Kidney tubule cell (primary cell): ENCODE data around the gene SPTBN4.

Source experiments
- DNase-seq: peaks from one replicate; pipeline ENCODE4 v3.0.0-alpha.2; 2018; ENCODE audit warnings: low spot score

The SPTBN4 gene

DNA sequence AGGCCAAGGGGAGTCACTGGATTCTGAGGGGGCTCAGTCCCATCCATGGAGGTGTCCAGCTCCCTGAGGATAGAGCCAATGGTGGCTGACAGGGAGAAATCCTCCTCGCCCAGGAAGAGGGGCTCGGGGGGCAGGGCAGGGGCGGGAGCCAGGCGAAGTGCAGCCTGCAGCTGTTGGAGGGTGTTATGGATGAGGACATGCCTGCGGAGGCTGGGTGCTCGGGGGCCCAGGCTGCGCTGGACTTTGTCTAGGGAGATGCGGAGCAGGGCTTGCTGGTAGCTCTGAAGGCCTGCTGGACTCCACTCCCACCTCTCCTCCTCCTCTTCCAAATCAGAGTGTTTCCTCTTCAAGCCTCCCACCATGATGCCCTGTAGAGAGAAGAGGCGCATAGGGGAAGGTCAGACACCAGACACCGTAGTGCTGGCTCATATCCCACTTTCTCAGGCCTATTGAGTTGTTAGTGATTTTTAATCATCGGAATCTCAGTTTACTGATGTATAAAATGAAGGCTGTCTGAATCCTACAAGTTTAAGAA is 25.0 kb upstream of the SPTBN4 start:
- no peak for DNase-seq

- no peak for DNase-seq
Measured at GRCh38 chr19:40442328-40443130, 24.3 kb upstream of the SPTBN4 start.

DNA sequence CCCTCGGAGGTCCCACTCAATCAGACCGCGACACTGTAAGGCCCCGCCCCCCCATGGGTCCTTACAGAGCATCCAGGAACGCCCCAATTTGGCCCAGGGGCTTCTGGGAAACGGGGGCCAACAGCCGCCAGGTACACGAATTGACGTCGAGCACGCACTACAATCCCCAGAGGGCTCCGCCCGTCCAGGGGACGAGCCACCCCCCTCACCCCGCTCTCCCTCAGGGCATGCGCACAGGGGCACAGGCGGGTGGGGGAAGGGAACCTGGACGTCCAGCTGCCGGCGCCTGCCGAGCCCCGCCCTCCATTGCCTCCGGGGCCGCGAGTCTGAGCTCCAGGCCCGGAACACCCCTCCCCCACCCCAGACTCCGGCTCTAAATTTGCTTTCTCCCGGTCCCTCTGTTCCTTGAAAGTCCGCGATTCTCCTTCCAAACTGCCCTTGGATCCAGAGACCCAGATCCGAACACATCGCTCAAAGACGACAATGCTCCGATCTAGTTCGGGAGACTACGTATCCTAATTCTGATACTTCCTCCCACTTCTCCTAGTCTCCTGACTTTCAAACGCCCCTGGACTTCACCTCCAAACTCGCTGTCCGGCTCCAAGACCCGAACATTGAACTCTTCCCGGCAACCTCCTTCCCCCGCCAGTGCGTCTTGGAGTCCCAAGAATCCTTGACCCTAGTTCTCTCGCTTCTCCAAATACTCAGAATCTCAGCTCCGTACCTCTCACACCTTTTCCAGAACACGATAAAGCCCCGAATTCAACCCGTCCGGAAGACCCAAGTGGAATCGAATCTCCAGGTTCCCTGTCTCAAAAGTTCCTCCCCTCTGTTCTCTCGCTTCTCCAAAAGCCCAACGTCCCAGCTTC is 23.4 kb upstream of the SPTBN4 start:
- DNase-seq, result peak; percentile 100

DNA sequence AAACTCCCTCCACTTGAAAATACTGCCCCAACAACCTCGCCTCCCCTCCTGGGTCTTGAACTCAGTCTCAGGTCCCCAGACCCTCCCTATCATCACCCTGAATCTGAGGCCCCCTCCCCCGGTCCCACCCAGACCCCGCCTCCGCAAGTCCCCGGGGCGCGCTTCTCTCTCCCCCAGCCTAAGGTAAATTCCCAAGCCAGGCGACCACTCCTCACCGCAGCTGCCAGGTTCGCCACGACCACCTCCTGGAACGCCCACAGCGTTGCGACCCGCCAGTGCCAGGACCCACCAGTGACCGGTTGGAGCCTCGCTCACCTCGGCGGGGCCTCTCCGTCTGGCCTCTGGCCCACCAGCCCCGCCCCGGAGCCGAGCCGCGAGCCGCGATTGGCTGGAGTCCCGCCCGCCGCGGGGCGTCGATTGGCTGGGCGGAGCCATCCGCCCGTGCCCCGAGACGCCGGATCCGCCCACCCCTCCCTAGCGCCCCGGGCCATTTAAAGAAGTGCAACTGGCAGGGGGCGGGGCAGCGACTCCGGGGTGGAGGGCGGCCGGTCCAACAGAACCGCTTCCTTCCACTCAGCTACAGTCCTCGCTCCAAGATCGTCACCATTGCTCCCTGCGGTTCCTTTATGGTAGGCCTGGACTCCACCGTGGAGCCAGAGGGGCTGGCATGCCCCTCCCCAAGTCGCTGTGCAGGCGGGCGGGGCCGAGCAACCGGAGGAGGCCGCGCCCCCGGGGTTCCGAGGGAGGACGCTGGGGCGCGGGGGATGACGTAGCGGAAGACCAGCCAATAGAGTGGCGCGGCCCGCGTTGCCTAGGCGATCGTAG is 22.6 kb upstream of the SPTBN4 start, which contains the start of gene SERTAD3:
Gene SERTAD3 (minus strand): TSS at position 336 of the 825 bp plus-strand sequence. CDS start 2,255 bp downstream, outside the sequence.
- DNase-seq, result peak; percentile 94

- no peak for DNase-seq
Measured at GRCh38 chr19:40444825-40445312, 21.9 kb upstream of the SPTBN4 start.

- peak; percentile 55 for DNase-seq
Measured at GRCh38 chr19:40445780-40446262, 21.0 kb upstream of the SPTBN4 start.

DNA sequence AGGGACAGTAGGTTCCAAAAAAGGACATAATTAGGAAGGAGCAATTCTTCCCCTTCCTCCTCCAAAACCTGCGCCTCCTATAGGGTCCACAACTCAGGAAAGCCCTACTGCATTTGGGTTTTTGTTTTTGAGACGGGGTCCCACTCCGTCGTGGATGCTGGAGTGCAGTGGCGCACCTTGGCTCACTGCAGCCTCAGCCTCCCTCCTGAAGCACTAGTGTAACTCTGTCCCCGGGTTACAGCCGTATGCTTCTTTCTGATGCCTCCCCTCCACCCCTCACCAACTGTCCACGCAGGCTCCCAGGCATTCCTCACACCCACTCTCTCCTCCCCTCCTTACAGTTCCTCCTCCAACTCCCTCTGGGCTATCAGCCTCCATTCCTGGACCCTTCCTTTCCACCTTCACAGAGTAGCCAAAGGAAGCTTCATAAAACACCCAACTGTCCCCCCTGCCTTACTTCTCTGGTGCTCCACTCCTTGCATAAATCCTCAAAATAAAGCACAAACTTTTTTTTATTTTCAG is 20.5 kb upstream of the SPTBN4 start:
- DNase-seq, result no peak

GRCh38 chr19:40449506-40449905 is 17.3 kb upstream of the SPTBN4 start:
- DNase-seq, result no peak

GRCh38 chr19:40450664-40451063 is 16.1 kb upstream of the SPTBN4 start:
- DNase-seq, result no peak

- no peak for DNase-seq
Measured at GRCh38 chr19:40452016-40452415, 14.8 kb upstream of the SPTBN4 start.

DNA sequence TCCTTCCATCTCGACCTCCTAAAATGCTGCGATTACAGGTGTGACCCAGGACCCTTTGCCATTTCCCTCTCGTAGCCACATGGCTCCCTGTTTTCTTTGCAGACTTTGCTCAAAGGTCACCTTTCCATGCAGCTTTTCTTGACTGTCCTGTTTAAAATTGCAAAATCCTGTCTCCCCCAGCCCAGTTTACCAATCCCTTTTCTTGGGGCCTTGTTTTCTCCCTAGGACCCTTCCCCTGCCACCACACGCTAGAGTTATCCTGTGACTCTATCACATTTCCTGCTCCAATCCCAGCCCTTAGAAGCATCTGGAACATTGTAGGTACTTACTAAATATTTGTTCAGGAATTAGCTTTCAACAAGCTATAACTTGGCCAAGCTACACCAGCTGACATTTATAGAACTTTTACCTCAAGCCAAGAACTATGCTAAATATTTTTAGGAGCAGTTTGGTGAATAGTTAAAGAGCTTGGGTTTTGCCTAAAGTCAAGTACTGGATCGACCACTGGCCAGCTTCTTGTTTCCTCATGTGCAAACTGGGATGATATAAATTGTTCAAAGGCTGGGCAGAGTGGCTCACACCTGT is 13.6 kb upstream of the SPTBN4 start:
- DNase-seq, result no peak

GRCh38 chr19:40453943-40454342 is 12.9 kb upstream of the SPTBN4 start:
- DNase-seq, result peak; percentile 69

DNA sequence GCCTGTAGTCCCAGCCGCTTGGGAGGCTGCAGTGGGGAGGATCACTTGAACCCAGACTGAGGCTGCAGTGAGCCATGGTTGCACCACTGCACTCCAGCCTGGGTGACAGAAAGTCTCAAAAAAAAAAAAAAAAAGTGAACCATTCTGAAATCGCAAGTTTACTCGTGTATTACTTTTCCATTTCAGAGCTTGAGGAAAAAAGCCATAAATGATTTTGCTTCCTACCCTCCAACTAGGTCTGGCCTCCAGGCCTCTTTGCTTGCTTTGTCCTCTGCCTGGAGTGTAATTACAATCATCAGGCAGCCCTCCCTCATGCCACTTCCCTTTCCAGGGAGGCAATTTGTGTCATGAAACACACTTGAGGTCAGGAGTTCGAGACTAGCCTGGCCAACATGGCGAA is 9.8 kb upstream of the SPTBN4 start:
- DNase-seq, result no peak

- DNase-seq, result no peak
Measured at GRCh38 chr19:40457953-40458596, 8.7 kb upstream of the SPTBN4 start.

- DNase-seq, result no peak
Measured at GRCh38 chr19:40458597-40458974, 8.2 kb upstream of the SPTBN4 start.

GRCh38 chr19:40460185-40460584 is 6.6 kb upstream of the SPTBN4 start:
- DNase-seq, result no peak

DNA sequence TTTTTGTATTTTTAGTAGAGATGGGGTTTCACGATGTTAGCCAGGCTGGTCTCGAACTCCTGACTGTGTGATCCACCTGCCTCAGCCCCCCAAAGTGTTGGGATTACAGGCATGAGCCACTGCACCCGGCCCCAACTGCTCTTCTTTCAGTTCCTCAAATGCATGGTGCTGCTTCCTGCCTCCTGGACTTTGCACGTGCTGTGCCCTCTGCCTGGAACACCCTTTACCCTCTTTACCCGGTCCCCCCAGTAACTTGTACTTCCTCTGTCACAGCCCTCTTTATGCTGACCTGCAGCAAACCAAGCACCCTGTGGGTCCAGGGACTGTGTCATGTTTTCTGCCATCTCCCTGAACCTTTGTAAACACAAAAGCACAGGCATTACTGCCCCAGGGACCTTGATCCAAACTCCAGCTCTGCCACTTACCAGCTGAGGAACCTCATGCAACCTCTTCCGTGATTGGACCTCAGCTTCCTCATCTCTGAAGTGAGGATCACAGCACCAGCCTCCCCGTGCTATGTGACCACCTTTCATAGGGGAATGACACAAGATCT is 5.1 kb upstream of the SPTBN4 start:
- DNase-seq, result no peak

DNA sequence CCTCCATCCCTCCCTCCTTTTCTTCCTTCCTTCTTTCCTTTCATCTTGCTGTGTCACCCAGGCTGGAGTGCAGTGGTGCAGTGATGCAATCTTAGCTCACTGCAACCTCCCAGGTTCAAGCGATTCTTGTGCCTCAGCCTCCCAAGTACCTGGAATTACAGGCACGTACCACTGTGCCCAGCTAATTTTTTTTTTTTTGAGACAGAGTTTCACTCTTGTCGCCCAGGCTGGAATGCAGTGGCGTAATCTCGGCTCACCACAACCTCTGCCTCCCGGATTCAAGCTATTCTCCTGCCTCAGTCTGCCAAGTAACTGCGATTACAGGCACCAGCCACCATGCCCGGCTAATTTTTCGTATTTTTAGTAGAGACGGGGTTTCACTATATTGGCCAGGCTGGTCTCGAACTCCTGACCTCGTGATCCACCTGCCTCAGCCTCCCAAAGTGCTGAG is 3.2 kb upstream of the SPTBN4 start:
- DNase-seq, result peak; percentile 63

GRCh38 chr19:40464059-40465024 is 2.5 kb upstream of the SPTBN4 start:
- DNase-seq, result peak; percentile 89
